MM.1S (cell line): Measurements from ENCODE around the gene KCNA5.

Experiments used
- DNase-seq: peaks from one replicate; pipeline ENCODE4 v3.0.0-alpha.2; 2015
- H2AFZ ChIP-seq: fragments of 300-600 bp; sonication (generic); 2 replicates; pipeline ENCODE4 v1.6.0; 2016; ENCODE audit warnings: antibody characterized with exemption, low read length
- H3F3A ChIP-seq: fragments of 300-600 bp; sonication (generic); 2 replicates; pipeline ENCODE4 v1.6.1; 2016; ENCODE audit warnings: mild to moderate bottlenecking, antibody characterized with exemption, low read length, moderate library complexity, mixed read lengths; ENCODE audit not compliant: insufficient read depth
- H3K27ac ChIP-seq: fragments of 300-600 bp; sonication (generic); 2 replicates; pipeline ENCODE4 v1.5.1; 2016; ENCODE audit warnings: mild to moderate bottlenecking, low read length
- H3K27me3 ChIP-seq: fragments of 300-600 bp; sonication (generic); replicated peaks from 2 replicates; pipeline ENCODE4 v1.6.0; 2016; ENCODE audit warnings: low read length; ENCODE audit not compliant: insufficient read depth
- H3K36me3 ChIP-seq: fragments of 300-600 bp; sonication (generic); replicated peaks from 2 replicates; pipeline ENCODE4 v1.6.1; 2016; ENCODE audit warnings: mild to moderate bottlenecking, low read length, mixed read lengths; ENCODE audit not compliant: insufficient read depth
- H3K4me1 ChIP-seq: fragments of 300-600 bp; sonication (generic); 2 replicates; pipeline ENCODE4 v1.6.1; 2016; ENCODE audit warnings: low read length, mixed read lengths
- H3K4me2 ChIP-seq: fragments of 300-600 bp; sonication (generic); 2 replicates; pipeline ENCODE4 v1.6.0; 2016; ENCODE audit warnings: low read depth, low read length
- H3K4me3 ChIP-seq: fragments of 300-600 bp; sonication (generic); 2 replicates; pipeline ENCODE4 v1.5.1; 2016; ENCODE audit warnings: low read length, mixed read lengths
- H3K79me2 ChIP-seq: fragments of 300-600 bp; sonication (generic); 2 replicates; pipeline ENCODE4 v1.6.1; 2016; ENCODE audit warnings: mixed run types, low read length, mixed read lengths
- H3K9ac ChIP-seq: fragments of 300-600 bp; sonication (generic); 2 replicates; pipeline ENCODE4 v1.6.1; 2016; ENCODE audit warnings: low read length, mixed read lengths
- H3K9me2 ChIP-seq: fragments of 300-600 bp; sonication (generic); replicated peaks from 2 replicates; pipeline ENCODE4 v1.6.1; 2016; ENCODE audit warnings: mild to moderate bottlenecking, low read length, mixed read lengths; ENCODE audit not compliant: insufficient read depth
- H3K9me3 ChIP-seq: fragments of 300-600 bp; sonication (generic); replicated peaks from 2 replicates; pipeline ENCODE4 v1.6.1; 2016; ENCODE audit warnings: mild to moderate bottlenecking, low read length, mixed read lengths; ENCODE audit not compliant: insufficient read depth
- H4K20me1 ChIP-seq: fragments of 300-600 bp; sonication (generic); 2 replicates; pipeline ENCODE4 v1.6.1; 2016; ENCODE audit warnings: mild to moderate bottlenecking, low read length, moderate library complexity, mixed read lengths; ENCODE audit not compliant: insufficient read depth
- CTCF ChIP-seq: fragments of 300-600 bp; sonication (generic); IDR thresholded peaks from 2 replicates; pipeline ENCODE4 v1.5.1; 2016; ENCODE audit warnings: antibody characterized with exemption, low read length, mixed read lengths
- EZH2 ChIP-seq: fragments of 300-600 bp; sonication (generic); optimal IDR thresholded peaks from 2 replicates; pipeline ENCODE3; 2017; ENCODE audit warnings: low read depth, mild to moderate bottlenecking, antibody characterized with exemption, low read length, mixed read lengths
- EZH2phosphoT487 ChIP-seq: fragments of 300-600 bp; sonication (generic); IDR thresholded peaks from 2 replicates; pipeline ENCODE4 v1.6.1; 2018; ENCODE audit warnings: antibody characterized with exemption, low read length

Gene KCNA5

GRCh38 chr12:5076761-5077160 lies 33.1 kb downstream of the KCNA5 start:
- TF ChIP-seq CTCF (no peak), EZH2phosphoT487 (no peak), EZH2 (no peak)
- Histone ChIP-seq H3K4me3 (no peak overlapping the region), H3K9ac (no peak overlapping the region), H3K27me3 (no peaks in the 10 kb centered on the region), H3K27ac (no peak overlapping the region), H3K79me2 (no peaks in the 10 kb centered on the region), H3K4me2 (no peak overlapping the region), H4K20me1 (no peaks in the 10 kb centered on the region), H3K4me1 (no peaks in the 10 kb centered on the region), H3K9me2 (no peaks in the 10 kb centered on the region), H3K9me3 (no peaks in the 10 kb centered on the region), H2AFZ (no peak overlapping the region), H3F3A (no peaks in the 10 kb centered on the region), H3K36me3 (no peaks in the 10 kb centered on the region)
- no peak for DNase-seq

- Histone ChIP-seq H3K27ac (no peak overlapping the region), H3K4me2 (no peak overlapping the region), H3K36me3 (no peaks in the 10 kb centered on the region), H3K27me3 (no peaks in the 10 kb centered on the region), H3K4me1 (no peaks in the 10 kb centered on the region), H3K9me3 (no peaks in the 10 kb centered on the region), H4K20me1 (no peaks in the 10 kb centered on the region), H3K9ac (no peak overlapping the region), H3K79me2 (no peaks in the 10 kb centered on the region), H3K4me3 (no peak overlapping the region), H3F3A (no peaks in the 10 kb centered on the region), H3K9me2 (no peaks in the 10 kb centered on the region), H2AFZ (no peak overlapping the region)
- DNase-seq, result no peak
- TF ChIP-seq EZH2 (no peak), EZH2phosphoT487 (no peak), CTCF (no peak)
Observed at GRCh38 chr12:5078423-5078822, 34.7 kb downstream of the KCNA5 start.

- Histone ChIP-seq H3K9me2 (no peaks in the 10 kb centered on the region), H3K79me2 (no peaks in the 10 kb centered on the region), H3K27me3 (no peaks in the 10 kb centered on the region), H3K9me3 (no peaks in the 10 kb centered on the region), H3K4me1 (no peaks in the 10 kb centered on the region), H3K9ac (no peak overlapping the region), H3K4me3 (no peak overlapping the region), H3K4me2 (no peak overlapping the region), H3F3A (no peaks in the 10 kb centered on the region), H2AFZ (no peak overlapping the region), H3K36me3 (no peaks in the 10 kb centered on the region), H4K20me1 (no peaks in the 10 kb centered on the region), H3K27ac (no peak overlapping the region)
- TF ChIP-seq CTCF (no peak), EZH2 (no peak), EZH2phosphoT487 (no peak)
- no peak for DNase-seq
Observed at GRCh38 chr12:5081016-5081415, 37.3 kb downstream of the KCNA5 start.
